Measurements from ENCODE around the gene FAM168B. TPM values are rescaled to one million over a fixed set of nuclear protein-coding genes. Genes with fewer than 3 reads are reported as not detected.
"Not testable (repeated sequence)": the region's sequence is repeated elsewhere in the genome, so short reads cannot be mapped to it uniquely, and the experiment has no call there.

FAM168B gene
- total RNA-seq, 1 donor from 2014 or later: 214 TPM

- DNase-seq (ENCODE audit: low read depth) (no peak), FAIRE-seq (no peak)
- H3K27me3 ChIP-seq (ENCODE audit: control insufficient read depth, insufficient read depth, low read length): no peaks in the 10 kb centered on the region
- no peak overlapping the region for H3K4me3 ChIP-seq (ENCODE audit: low read depth, low read length)
- H3K36me3 ChIP-seq (ENCODE audit: control insufficient read depth, insufficient read depth, low read length): peaks cover 9% of the 10 kb centered on the region
- TF ChIP-seq CTCF (IDR thresholded peaks at IDR 0.05; ENCODE audit: insufficient read depth, low read length, severe bottlenecking): no peak
These were observed 28.2 kb upstream of the FAM168B start for GRCh38 chr2:131121464-131121863.

GRCh38 chr2:131120815-131121317 is 27.6 kb upstream of the FAM168B start:
- Histone ChIP-seq H3K4me3 (ENCODE audit: low read depth, low read length) (no peak overlapping the region), H3K27me3 (ENCODE audit: control insufficient read depth, insufficient read depth, low read length) (no peaks in the 10 kb centered on the region), H3K36me3 (ENCODE audit: control insufficient read depth, insufficient read depth, low read length) (peaks cover 9% of the 10 kb centered on the region)
- FAIRE-seq (no peak), DNase-seq (ENCODE audit: low read depth) (no peak)
- TF ChIP-seq CTCF (IDR thresholded peaks at IDR 0.05; ENCODE audit: insufficient read depth, low read length, severe bottlenecking): no peak

GRCh38 chr2:131115752-131116151 is 22.5 kb upstream of the FAM168B start:
- Histone ChIP-seq H3K4me3 (ENCODE audit: low read depth, low read length) (no peak overlapping the region), H3K27me3 (ENCODE audit: control insufficient read depth, insufficient read depth, low read length) (no peaks in the 10 kb centered on the region), H3K36me3 (ENCODE audit: control insufficient read depth, insufficient read depth, low read length) (peaks cover 2% of the 10 kb centered on the region)
- FAIRE-seq (no peak), DNase-seq (ENCODE audit: low read depth) (no peak)
- TF ChIP-seq CTCF (IDR thresholded peaks at IDR 0.05; ENCODE audit: insufficient read depth, low read length, severe bottlenecking): no peak

- H3K36me3 ChIP-seq (ENCODE audit: control insufficient read depth, insufficient read depth, low read length); FAIRE-seq; H3K4me3 ChIP-seq (ENCODE audit: low read depth, low read length); H3K27me3 ChIP-seq (ENCODE audit: control insufficient read depth, insufficient read depth, low read length); DNase-seq (ENCODE audit: low read depth): not testable (repeated sequence)
These were observed 21.7 kb upstream of the FAM168B start for GRCh38 chr2:131114950-131115349.

GRCh38 chr2:131113566-131114227 is 20.4 kb upstream of the FAM168B start:
- H3K36me3 ChIP-seq (ENCODE audit: control insufficient read depth, insufficient read depth, low read length): peaks cover 2% of the 10 kb centered on the region
- no peaks in the 10 kb centered on the region for H3K27me3 ChIP-seq (ENCODE audit: control insufficient read depth, insufficient read depth, low read length)
- no peak overlapping the region for H3K4me3 ChIP-seq (ENCODE audit: low read depth, low read length)
- FAIRE-seq: no peak
- DNase-seq (ENCODE audit: low read depth): no peak
- no peak for TF ChIP-seq CTCF (IDR thresholded peaks at IDR 0.05; ENCODE audit: insufficient read depth, low read length, severe bottlenecking)

- TF ChIP-seq CTCF (IDR thresholded peaks at IDR 0.05; ENCODE audit: insufficient read depth, low read length, severe bottlenecking): no peak
- FAIRE-seq: no peak
- H3K27me3 ChIP-seq (ENCODE audit: control insufficient read depth, insufficient read depth, low read length): no peaks in the 10 kb centered on the region
- no peak for DNase-seq (ENCODE audit: low read depth)
- H3K36me3 ChIP-seq (ENCODE audit: control insufficient read depth, insufficient read depth, low read length): peaks cover 2% of the 10 kb centered on the region
- H3K4me3 ChIP-seq (ENCODE audit: low read depth, low read length): no peak overlapping the region
These were observed 19.3 kb upstream of the FAM168B start for GRCh38 chr2:131112529-131112928.

All from bronchial epithelial cell (primary cell).